Measurements from ENCODE around the gene ISM1. TPM values are rescaled to one million over a fixed set of nuclear protein-coding genes. Genes with fewer than 3 reads are reported as not detected.

ISM1 gene
- total RNA-seq, 1 experiment from 2014 or later, result 0.20 TPM

GRCh38 chr20:13297147-13297899 lies 76.2 kb downstream of the ISM1 start:
- WGBS (ENCODE audit: extremely low coverage, insufficient read length, low lambda C conversion rate), result no CpG with 5 or more reads among the region's 5 CpGs
- no peak overlapping the region for H3K27ac ChIP-seq (ENCODE audit: insufficient read length, low read depth, low read length)

More at GRCh38 chr20:13297147-13297899, 76.2 kb downstream of the ISM1 start:
- H2AK5ac ChIP-seq (ENCODE audit: insufficient read length, low read length), result no peak overlapping the region
- H3K4me1 ChIP-seq (ENCODE audit: insufficient read depth, low read length), result no peaks in the 10 kb centered on the region
- no peaks in the 10 kb centered on the region for H3K23me2 ChIP-seq (ENCODE audit: insufficient read length, low read depth, low read length, poor library complexity, severe bottlenecking)
- no peak overlapping the region for H2BK120ac ChIP-seq (ENCODE audit: low read depth, low read length, poor library complexity, severe bottlenecking)
- H3K9me3 ChIP-seq (ENCODE audit: control insufficient read depth, low read depth, low read length), result no peaks in the 10 kb centered on the region
- H4K91ac ChIP-seq (ENCODE audit: insufficient read length, low read depth, low read length), result no peak overlapping the region
- no peak overlapping the region for H3K4ac ChIP-seq (ENCODE audit: low read depth, low read length)
- no peaks in the 10 kb centered on the region for H3K79me2 ChIP-seq (ENCODE audit: insufficient read depth, low read length)
- DNase-seq, result no peak
- no peak overlapping the region for H4K5ac ChIP-seq (ENCODE audit: insufficient read length, low read depth, low read length)
- no peak overlapping the region for H4K8ac ChIP-seq (replicated peaks; ENCODE audit: insufficient read length, low read depth, low read length)
- H3K27me3 Mint-ChIP-seq (ENCODE audit: low read depth), result no peaks in the 10 kb centered on the region
- no peak overlapping the region for H3T11ph ChIP-seq (ENCODE audit: low read length)
- no peak overlapping the region for H2BK15ac ChIP-seq (ENCODE audit: low read depth, low read length)
- H2BK20ac ChIP-seq (ENCODE audit: low read depth, low read length, poor library complexity, severe bottlenecking), result no peak overlapping the region
- no peak overlapping the region for H3K9ac ChIP-seq (ENCODE audit: extremely low read depth, insufficient read length, low read length)
- TF ChIP-seq CTCF (conservative IDR thresholded peaks at IDR 0.05), result no peak
- 0 out of 4 replicates have a peak, but pooled peaks cover 0 to 2% of the 10 kb centered on the region in 2 experiments for H3K4me1 Mint-ChIP-seq
- no peak overlapping the region for H3K23ac ChIP-seq (ENCODE audit: insufficient read length, low read depth, low read length)
- H3K4me3 Mint-ChIP-seq, result no peak overlapping the region
- no peak overlapping the region for H3K14ac ChIP-seq (ENCODE audit: insufficient read depth, low read length)
- H3K27ac Mint-ChIP-seq, result no peak overlapping the region
- no peak overlapping the region for H3K18ac ChIP-seq (ENCODE audit: insufficient read length, low read depth, low read length)
- H3K56ac ChIP-seq (ENCODE audit: insufficient read length, low read depth, low read length), result no peak overlapping the region
- no peaks in the 10 kb centered on the region for H3K79me1 ChIP-seq (ENCODE audit: insufficient read depth, low read depth, low read length, poor library complexity, severe bottlenecking)
- no peak overlapping the region for H2BK5ac ChIP-seq (ENCODE audit: insufficient read length, low read length)
- no peaks in the 10 kb centered on the region for H4K20me1 ChIP-seq (ENCODE audit: control insufficient read depth, insufficient read depth, insufficient read length)
- H3K36me3 Mint-ChIP-seq (ENCODE audit: insufficient read depth in 1 of 3, low read depth in 3 of 3), result no peaks in the 10 kb centered on the region
- no peak overlapping the region for H2BK12ac ChIP-seq (ENCODE audit: insufficient read length, low read depth, low read length)
- H3K9me3 Mint-ChIP-seq, result no peaks in the 10 kb centered on the region
- no peak overlapping the region for H3K4me2 ChIP-seq (ENCODE audit: insufficient read depth, insufficient read length, low read length)
- no peak overlapping the region for H2AFZ ChIP-seq (ENCODE audit: low read length)
- H3K27me3 ChIP-seq (ENCODE audit: insufficient read depth, low read length), result no peaks in the 10 kb centered on the region

All from H9 (cell line).